ENCODE results near the gene CCS.
"Not testable (repeated sequence)": the region's sequence is repeated elsewhere in the genome, so short reads cannot be mapped to it uniquely, and the experiment has no call there.

Gene CCS

GRCh38 chr11:66636411-66636810, 43.4 kb downstream of the CCS start:
- H3K4me3 ChIP-seq, result no peak overlapping the region
- no peak for DNase-seq (ENCODE audit: low read depth, low spot score)
- TF ChIP-seq EZH2 (IDR thresholded peaks at IDR 0.05), result no peak
- no peak for TF ChIP-seq POLR2AphosphoS5 (IDR thresholded peaks at IDR 0.05; ENCODE audit: borderline replicate concordance, low read depth, low read length)
- no peak for TF ChIP-seq FOXP2 (optimal IDR thresholded peaks at IDR 0.05; ENCODE audit: control extremely low read depth, extremely low read length, insufficient read depth)
- peaks cover 56% of the 10 kb centered on the region for H3K36me3 ChIP-seq (ENCODE audit: insufficient read depth, low read length)
- peak overlapping the region; percentile 93 for H3K27ac ChIP-seq
- no peak overlapping the region for H3K9ac ChIP-seq (ENCODE audit: insufficient read length)
- no peaks in the 10 kb centered on the region for H3K9me3 ChIP-seq (ENCODE audit: low read depth, low read length)

- Histone ChIP-seq H3K9ac (ENCODE audit: insufficient read length) (peak overlapping the region; percentile 65), H3K27ac (peak overlapping the region; percentile 93), H3K9me3 (ENCODE audit: low read depth, low read length) (no peaks in the 10 kb centered on the region), H3K4me3 (peak overlapping the region; percentile 92), H3K36me3 (ENCODE audit: insufficient read depth, low read length) (peaks cover 57% of the 10 kb centered on the region)
- DNase-seq (ENCODE audit: low read depth, low spot score), result no peak
- TF ChIP-seq EZH2 (IDR thresholded peaks at IDR 0.05), result no peak
- TF ChIP-seq FOXP2 (optimal IDR thresholded peaks at IDR 0.05; ENCODE audit: control extremely low read depth, extremely low read length, insufficient read depth), result no peak
- no peak for TF ChIP-seq POLR2AphosphoS5 (IDR thresholded peaks at IDR 0.05; ENCODE audit: borderline replicate concordance, low read depth, low read length)
These were observed 44.7 kb downstream of the CCS start for GRCh38 chr11:66637557-66638176.

DNA sequence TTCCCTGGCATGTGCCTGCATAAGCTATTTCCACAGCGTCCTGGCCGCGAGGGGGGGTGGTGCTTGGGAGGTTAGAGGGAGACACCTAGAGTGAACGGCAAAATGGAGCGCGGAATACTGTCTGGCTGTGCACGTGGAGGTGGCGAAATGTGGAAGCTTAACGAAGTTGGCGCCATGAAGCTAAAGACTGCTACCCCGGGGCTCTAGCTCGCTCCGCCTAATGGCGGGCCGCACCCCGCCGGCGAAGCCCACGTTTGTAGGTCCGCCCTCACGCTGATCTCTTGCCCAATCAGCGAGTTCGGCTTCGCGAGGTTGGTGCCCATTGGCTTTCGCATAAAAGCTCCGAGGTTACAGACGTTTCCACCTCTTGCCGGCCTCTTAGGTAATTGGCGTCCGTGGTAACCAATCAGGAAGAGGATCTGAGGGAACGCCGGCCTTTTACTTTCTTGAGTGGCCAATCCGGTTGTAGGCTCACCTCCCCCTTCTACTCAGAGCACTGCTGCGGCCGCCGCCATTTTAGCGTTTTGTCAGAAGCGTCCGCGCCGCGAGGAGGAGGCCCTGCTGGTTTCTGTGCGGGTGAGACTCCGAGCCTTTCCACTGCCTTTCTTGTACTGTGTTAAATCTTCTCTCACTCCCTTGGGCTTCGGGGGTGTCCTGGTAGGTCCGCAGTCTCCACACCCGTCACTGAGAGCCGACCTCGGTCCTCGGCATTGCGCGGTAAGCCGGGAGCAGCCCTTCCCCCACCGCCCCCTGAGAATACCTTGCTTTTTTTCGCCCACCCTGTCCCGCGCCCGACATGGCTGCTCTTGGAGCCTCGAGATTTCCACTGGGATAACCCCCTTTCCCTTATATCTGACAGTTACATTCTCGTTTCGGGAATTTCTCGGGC, 45.4 kb downstream of the CCS start, which contains the start of gene RBM4:
Gene RBM4, plus strand, starts transcription at position 527 of the 889 bp plus-strand sequence. CDS start 1,009 bp downstream, outside the sequence.
- Histone ChIP-seq H3K9ac (ENCODE audit: insufficient read length) (peak within 1 kb of the TSS; percentile 92), H3K36me3 (ENCODE audit: insufficient read depth, low read length) (peaks cover 57% of the 10 kb centered on the region)
- peak; percentile 100 for DNase-seq (ENCODE audit: low read depth, low spot score)

GRCh38 chr11:66639066-66639813, 46.3 kb downstream of the CCS start:
- Histone ChIP-seq H3K36me3 (ENCODE audit: insufficient read depth, low read length) (peaks cover 61% of the 10 kb centered on the region), H3K9me3 (ENCODE audit: low read depth, low read length) (no peaks in the 10 kb centered on the region), H3K9ac (ENCODE audit: insufficient read length) (peak overlapping the region; percentile 92), H3K4me3 (peak overlapping the region; percentile 92), H3K27ac (peak overlapping the region; percentile 87)
- TF ChIP-seq EZH2 (IDR thresholded peaks at IDR 0.05) (no peak), POLR2AphosphoS5 (IDR thresholded peaks at IDR 0.05; ENCODE audit: borderline replicate concordance, low read depth, low read length) (no peak; the same call in 1 of the 2 replicates), FOXP2 (optimal IDR thresholded peaks at IDR 0.05; ENCODE audit: control extremely low read depth, extremely low read length, insufficient read depth) (no peak)
- no peak for DNase-seq (ENCODE audit: low read depth, low spot score)

More for the DNA sequence above, 45.4 kb downstream of the CCS start, which contains the start of gene RBM4:
- TF ChIP-seq EZH2 (IDR thresholded peaks at IDR 0.05), result no peak
- no peak for TF ChIP-seq FOXP2 (optimal IDR thresholded peaks at IDR 0.05; ENCODE audit: control extremely low read depth, extremely low read length, insufficient read depth)
- TF ChIP-seq POLR2AphosphoS5 (IDR thresholded peaks at IDR 0.05; ENCODE audit: borderline replicate concordance, low read depth, low read length), result peak; percentile 98
- Histone ChIP-seq H3K27ac (peak within 1 kb of the TSS; percentile 93), H3K4me3 (peak within 1 kb of the TSS; percentile 92), H3K9me3 (ENCODE audit: low read depth, low read length) (no peaks in the 10 kb centered on the region)

DNA sequence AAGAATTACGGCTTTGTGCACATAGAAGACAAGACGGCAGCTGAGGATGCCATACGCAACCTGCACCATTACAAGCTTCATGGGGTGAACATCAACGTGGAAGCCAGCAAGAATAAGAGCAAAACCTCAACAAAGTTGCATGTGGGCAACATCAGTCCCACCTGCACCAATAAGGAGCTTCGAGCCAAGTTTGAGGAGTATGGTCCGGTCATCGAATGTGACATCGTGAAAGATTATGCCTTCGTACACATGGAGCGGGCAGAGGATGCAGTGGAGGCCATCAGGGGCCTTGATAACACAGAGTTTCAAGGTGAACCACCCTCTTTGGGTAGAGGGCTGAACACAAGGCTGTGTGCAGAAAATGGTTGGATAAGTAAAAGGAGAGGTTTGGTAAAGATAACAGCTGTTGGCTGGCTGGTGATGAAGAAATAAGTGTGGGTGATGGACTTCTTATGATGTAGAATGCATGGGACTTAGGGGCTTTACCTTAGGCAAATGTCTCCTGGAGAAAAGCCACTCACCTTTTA, 46.9 kb downstream of the CCS start:
- peaks cover 64% of the 10 kb centered on the region for H3K36me3 ChIP-seq (ENCODE audit: insufficient read depth, low read length)
- peak overlapping the region; percentile 92 for H3K4me3 ChIP-seq
- DNase-seq (ENCODE audit: low read depth, low spot score); H3K9me3 ChIP-seq (ENCODE audit: low read depth, low read length); H3K27ac ChIP-seq: not testable (repeated sequence)
- peak overlapping the region; percentile 92 for H3K9ac ChIP-seq (ENCODE audit: insufficient read length)

- DNase-seq (ENCODE audit: low read depth, low spot score), result no peak
- no peaks in the 10 kb centered on the region for H3K9me3 ChIP-seq (ENCODE audit: low read depth, low read length)
- no peak overlapping the region for H3K27ac ChIP-seq
- H3K9ac ChIP-seq (ENCODE audit: insufficient read length), result peak overlapping the region; percentile 57
- TF ChIP-seq FOXP2 (optimal IDR thresholded peaks at IDR 0.05; ENCODE audit: control extremely low read depth, extremely low read length, insufficient read depth), result no peak
- no peak for TF ChIP-seq EZH2 (IDR thresholded peaks at IDR 0.05)
- no peak for TF ChIP-seq POLR2AphosphoS5 (IDR thresholded peaks at IDR 0.05; ENCODE audit: borderline replicate concordance, low read depth, low read length)
- peaks cover 78% of the 10 kb centered on the region for H3K36me3 ChIP-seq (ENCODE audit: insufficient read depth, low read length)
- H3K4me3 ChIP-seq, result peak overlapping the region; percentile 92
These were observed 48.8 kb downstream of the CCS start for GRCh38 chr11:66641834-66642233.

DNA sequence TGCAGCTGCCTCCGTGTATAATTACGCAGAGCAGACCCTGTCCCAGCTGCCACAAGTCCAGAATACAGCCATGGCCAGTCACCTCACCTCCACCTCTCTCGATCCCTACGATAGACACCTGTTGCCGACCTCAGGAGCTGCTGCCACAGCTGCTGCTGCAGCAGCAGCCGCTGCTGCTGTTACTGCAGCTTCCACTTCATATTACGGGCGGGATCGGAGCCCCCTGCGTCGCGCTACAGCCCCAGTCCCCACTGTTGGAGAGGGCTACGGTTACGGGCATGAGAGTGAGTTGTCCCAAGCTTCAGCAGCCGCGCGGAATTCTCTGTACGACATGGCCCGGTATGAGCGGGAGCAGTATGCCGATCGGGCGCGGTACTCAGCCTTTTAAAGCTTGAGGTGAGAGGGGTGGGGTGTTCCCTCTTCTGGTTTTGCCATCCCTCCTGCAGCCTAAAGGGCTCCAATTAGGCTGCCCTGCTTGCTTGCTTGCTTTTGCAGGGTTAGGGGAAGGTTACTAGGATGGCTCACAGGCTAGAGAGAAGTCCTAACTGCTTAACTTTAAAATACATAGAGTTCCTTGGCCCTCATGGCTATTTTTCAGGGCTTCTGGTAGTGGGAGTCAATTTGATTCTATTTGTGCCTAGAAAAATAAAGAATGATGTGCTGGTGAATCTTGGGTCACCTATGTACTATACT, 50.9 kb downstream of the CCS start:
- H3K36me3 ChIP-seq (ENCODE audit: insufficient read depth, low read length), result peaks cover 97% of the 10 kb centered on the region
- H3K9me3 ChIP-seq (ENCODE audit: low read depth, low read length), result no peaks in the 10 kb centered on the region
- no peak overlapping the region for H3K27ac ChIP-seq
- no peak for DNase-seq (ENCODE audit: low read depth, low spot score)
- TF ChIP-seq POLR2AphosphoS5 (IDR thresholded peaks at IDR 0.05; ENCODE audit: borderline replicate concordance, low read depth, low read length) (no peak), EZH2 (IDR thresholded peaks at IDR 0.05) (no peak)
- no peak overlapping the region for H3K9ac ChIP-seq (ENCODE audit: insufficient read length)
- H3K4me3 ChIP-seq, result no peak overlapping the region

Data from SK-N-MC (cell line).